HUES6 (cell line): ENCODE measurements around the gene FLT4.
"Not testable (repeated sequence)": the region's sequence is repeated elsewhere in the genome, so short reads cannot be mapped to it uniquely, and the experiment has no call there.

Experiments
- H3K27ac ChIP-seq: 2 replicates; pipeline ENCODE4 v1.7.0; 2013; ENCODE audit warnings: low read depth, mild to moderate bottlenecking, low read length, inconsistent platforms
- H3K27me3 ChIP-seq: 2 replicates; pipeline ENCODE4 v1.6.1; 2013; ENCODE audit warnings: low read length; ENCODE audit not compliant: control insufficient read depth, insufficient read depth
- H3K36me3 ChIP-seq: 2 replicates; pipeline ENCODE4 v1.6.1; 2013; ENCODE audit warnings: low read length; ENCODE audit not compliant: control insufficient read depth, insufficient read depth
- H3K4me1 ChIP-seq: 2 replicates; pipeline ENCODE4 v1.6.1; 2013; ENCODE audit warnings: low read length; ENCODE audit not compliant: control insufficient read depth, insufficient read depth
- H3K4me3 ChIP-seq: 2 replicates; pipeline ENCODE4 v1.5.1; 2013; ENCODE audit warnings: low read depth, low read length
- H3K9ac ChIP-seq: one replicate; pipeline ENCODE4 v1.6.1; 2013; ENCODE audit warnings: mild to moderate bottlenecking, low read length
- H3K9me3 ChIP-seq: 2 replicates; pipeline ENCODE4 v1.6.1; 2013; ENCODE audit warnings: low read depth, low read length; ENCODE audit not compliant: control insufficient read depth, insufficient read depth

FLT4 gene

DNA sequence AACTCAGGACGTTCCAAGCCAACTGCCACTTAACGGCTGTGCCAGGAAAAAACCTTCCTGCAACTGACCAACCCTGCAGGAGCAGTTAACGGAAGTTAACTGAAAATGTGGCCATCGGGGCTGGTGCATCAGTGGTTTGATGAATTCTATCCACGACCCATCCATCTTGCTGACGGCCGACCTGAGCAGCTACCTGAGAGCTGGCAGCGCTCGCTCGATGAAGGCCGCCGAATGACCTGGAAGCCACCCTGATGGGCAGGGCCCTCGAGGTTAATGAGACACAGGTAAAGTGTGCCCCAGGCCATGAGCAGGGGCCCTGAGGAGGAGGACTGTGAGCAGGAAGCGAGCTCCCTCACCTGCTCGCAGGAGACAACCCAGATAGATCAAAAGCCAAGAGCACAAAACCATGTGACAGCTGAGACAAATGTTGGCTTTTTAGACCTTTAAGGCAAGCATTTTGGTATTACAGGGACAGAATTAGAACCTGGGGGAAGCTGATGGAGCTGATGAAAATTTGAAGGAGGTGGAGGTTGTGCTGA is 35.3 kb upstream of the FLT4 start:
- Histone ChIP-seq H3K4me1 (peaks cover 14% of the 10 kb centered on the region), H3K36me3 (no peaks in the 10 kb centered on the region), H3K27me3 (no peaks in the 10 kb centered on the region), H3K4me3 (no peak overlapping the region), H3K9me3 (no peaks in the 10 kb centered on the region; the same call in 1 of the 2 replicates), H3K27ac (no peak overlapping the region), H3K9ac (no peak overlapping the region)

DNA sequence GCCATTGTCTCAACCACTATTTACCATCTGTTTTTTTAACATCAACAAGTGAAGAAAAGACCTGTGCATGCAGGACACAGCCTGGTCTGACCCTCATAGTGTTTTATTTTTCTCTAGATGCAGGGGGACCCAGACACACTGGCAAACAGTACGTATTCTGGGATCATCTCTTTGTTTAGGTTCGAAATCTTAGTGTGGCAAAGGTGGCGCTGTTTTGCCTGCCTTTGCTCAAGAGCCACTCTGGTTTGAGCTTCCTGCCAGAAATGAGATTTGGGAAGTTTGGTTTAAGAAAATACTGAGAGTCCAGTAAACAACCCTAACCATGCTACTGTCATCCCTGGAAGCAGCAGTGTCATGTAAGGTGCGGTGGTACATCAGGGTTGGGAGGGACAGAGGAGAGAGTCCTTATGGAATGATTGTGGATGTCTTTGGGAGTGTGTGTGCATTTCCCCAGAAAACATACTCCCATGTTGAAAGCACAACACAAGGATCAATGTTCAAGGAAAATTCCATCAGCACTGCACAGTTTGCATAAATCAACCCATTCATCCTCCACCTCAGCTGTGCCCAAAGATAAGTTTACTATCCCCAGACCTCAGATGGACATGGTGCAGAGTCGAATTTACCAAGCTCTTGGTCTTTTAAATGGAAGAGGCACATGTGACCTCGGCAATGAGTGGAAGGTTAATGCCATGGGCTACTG is 34.0 kb upstream of the FLT4 start:
- Histone ChIP-seq H3K9me3 (no peaks in the 10 kb centered on the region; the same call in 1 of the 2 replicates), H3K27ac (no peak overlapping the region), H3K36me3 (no peaks in the 10 kb centered on the region), H3K9ac (no peak overlapping the region), H3K4me1 (peaks cover under 1% of the 10 kb centered on the region; the same call in 1 of the 2 replicates), H3K4me3 (no peak overlapping the region), H3K27me3 (no peaks in the 10 kb centered on the region)

DNA sequence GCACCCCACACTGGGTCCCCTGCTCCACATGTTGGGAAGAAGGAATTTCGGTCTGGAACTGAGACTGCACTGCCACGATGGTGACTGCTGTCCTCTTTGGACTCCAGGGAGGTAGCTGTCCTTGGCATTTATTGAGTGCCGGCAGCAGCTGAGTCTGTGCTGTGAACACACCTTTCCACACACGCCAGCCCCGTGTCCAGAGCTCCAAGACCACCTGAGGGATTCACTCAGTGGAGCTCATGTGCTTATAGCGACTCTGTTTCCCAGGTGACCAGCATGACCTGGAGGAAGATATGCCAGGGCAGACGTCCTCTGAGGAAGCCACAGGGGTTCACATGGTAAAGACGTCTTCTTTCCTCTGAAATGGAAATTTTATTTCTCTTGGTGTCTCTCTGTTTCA is 33.2 kb upstream of the FLT4 start:
- Histone ChIP-seq H3K36me3 (no peaks in the 10 kb centered on the region), H3K9ac (no peak overlapping the region), H3K4me3 (no peak overlapping the region), H3K27ac (no peak overlapping the region), H3K9me3 (no peaks in the 10 kb centered on the region; the same call in 1 of the 2 replicates), H3K4me1 (no peaks in the 10 kb centered on the region), H3K27me3 (no peaks in the 10 kb centered on the region)

DNA sequence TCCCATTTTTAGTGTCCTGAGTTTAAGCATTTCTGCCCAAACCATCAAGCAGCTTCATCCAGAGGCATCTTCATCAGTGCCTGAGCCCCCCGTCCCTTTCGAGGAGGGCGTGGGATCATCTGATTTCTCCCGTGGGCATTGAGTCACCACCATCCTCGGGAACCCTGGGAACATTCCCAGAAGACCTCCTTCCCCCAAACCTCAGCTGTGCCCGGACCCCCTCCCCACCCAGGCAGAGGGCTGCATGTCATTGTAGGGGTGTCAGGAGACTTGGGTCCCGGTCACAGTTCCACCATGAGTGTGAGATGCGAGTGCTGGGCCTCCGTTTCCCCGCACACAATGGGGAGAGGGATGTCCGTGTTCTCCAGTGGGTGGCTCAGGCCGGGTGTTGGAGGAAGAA is 32.6 kb upstream of the FLT4 start:
- not testable (repeated sequence) for H3K36me3 ChIP-seq, H3K4me3 ChIP-seq, H3K27ac ChIP-seq, H3K9me3 ChIP-seq, H3K4me1 ChIP-seq, H3K9ac ChIP-seq, H3K27me3 ChIP-seq

DNA sequence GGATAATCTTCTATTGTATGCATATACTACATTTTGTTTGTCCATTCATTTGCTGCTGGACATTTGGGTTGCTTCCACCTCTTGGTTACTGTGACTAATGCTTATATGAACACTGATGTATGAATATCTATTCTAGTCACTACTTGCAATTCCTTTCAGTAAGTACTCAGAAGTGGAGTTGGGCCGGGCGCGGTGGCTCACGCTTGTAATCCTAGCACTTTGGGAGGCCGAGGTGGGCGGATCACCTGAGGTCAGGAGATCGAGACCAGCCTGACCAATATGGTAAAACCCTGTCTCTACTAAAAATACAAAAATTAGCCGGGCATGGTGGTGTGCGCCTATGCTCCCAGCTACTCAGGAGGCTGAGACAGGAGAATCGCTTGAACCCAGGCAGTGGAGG is 28.9 kb upstream of the FLT4 start:
- H3K4me1 ChIP-seq, result not testable (repeated sequence)
- peaks cover 30% of the 10 kb centered on the region for H3K27me3 ChIP-seq

DNA sequence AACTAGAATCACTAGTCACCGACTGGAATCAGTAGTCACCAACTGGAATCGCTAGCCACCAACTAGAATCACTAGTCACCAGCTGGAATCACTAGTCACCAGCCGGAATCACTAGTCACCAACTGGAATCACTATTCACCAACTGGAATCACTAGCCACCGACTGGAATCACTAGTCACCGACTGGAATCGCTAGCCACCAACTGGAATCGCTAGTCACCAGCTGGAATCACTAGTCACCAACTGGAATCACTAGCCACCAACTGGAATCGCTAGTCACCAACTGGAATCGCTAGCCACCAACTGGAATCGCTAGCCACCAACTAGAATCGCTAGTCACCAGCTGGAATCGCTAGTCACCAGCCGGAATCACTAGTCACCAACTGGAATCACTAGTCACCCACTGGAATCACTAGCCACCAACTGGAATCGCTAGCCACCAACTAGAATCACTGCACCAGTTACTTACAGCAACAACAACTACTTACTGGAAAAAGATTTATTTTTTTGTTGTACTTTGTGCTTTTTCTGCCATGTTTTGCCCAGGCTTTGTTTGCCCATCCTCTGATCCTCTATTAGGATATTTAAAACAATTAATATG is 25.7 kb upstream of the FLT4 start:
- Histone ChIP-seq H3K9ac (no peak overlapping the region), H3K9me3 (no peaks in the 10 kb centered on the region; the same call in 1 of the 2 replicates), H3K4me3 (no peak overlapping the region), H3K27me3 (peaks cover 52% of the 10 kb centered on the region), H3K36me3 (no peaks in the 10 kb centered on the region), H3K4me1 (peaks cover 4% of the 10 kb centered on the region; the same call in 1 of the 2 replicates), H3K27ac (no peak overlapping the region)

More for the DNA sequence above, 28.9 kb upstream of the FLT4 start:
- not testable (repeated sequence) for H3K9me3 ChIP-seq, H3K36me3 ChIP-seq, H3K4me3 ChIP-seq, H3K9ac ChIP-seq, H3K27ac ChIP-seq

DNA sequence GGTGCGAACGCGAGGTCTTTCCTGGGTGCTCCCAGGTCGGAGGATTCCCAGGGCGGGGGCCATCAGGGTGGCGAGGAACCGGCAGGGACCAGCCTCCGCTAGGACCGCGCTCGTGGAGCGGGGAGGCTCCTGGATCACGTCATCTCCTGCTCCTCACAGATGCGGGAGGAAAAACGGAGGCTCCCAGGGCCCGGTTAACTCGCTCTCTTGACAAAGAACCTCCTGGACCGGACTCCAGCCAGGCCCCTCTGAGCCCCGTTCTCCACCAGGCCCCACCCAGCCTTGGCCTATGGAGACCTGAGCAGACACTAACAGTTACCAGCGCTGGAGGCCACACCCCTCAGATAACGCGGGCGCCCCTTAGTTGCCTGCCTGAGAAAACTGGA is 24.7 kb upstream of the FLT4 start:
- not testable (repeated sequence) for H3K36me3 ChIP-seq, H3K4me1 ChIP-seq, H3K9ac ChIP-seq, H3K9me3 ChIP-seq, H3K27ac ChIP-seq
- peak overlapping the region; percentile 53 for H3K4me3 ChIP-seq
- H3K27me3 ChIP-seq, result peaks cover 52% of the 10 kb centered on the region

DNA sequence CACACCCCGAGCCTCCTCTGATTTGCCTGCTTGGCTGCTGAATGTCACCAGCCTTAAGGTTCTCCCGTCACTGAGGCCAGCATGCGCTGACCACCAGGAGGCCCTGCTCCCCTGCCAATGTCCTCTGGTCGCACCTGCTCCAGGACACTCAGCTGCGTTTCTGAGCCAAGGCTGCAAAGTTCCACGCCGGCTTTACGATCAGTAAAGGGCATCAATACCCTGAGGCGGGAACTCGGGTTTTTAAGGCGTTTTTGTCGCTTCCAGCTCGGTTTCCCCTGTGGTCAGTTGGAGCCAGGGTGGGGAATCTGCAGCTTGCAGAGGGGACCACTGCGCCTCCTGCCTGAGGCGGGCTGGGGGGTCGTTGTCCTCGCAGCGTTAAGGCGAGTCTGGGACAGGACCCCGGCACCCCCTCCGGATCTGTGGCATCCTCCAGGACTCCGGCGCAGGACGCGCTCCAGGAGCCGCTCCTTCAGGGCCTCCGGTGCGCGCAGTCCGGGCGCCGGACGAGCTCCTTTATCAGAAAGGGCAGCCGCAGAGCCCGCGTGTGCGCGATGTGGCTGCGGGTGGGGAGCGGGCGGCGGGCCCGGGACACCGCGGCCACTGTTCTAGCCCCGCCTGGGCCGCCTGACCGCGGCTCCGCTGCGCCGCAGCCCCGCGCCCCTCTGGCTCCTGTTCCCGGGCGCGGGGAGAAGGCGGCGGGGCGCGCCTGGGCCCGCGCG is 24.1 kb upstream of the FLT4 start:
- Histone ChIP-seq H3K36me3 (no peaks in the 10 kb centered on the region), H3K27me3 (peaks cover 52% of the 10 kb centered on the region), H3K9ac (peak overlapping the region; percentile 42), H3K9me3 (no peaks in the 10 kb centered on the region), H3K27ac (no peak overlapping the region), H3K4me1 (peaks cover 4% of the 10 kb centered on the region; the same call in 1 of the 2 replicates), H3K4me3 (peak overlapping the region; percentile 53)

DNA sequence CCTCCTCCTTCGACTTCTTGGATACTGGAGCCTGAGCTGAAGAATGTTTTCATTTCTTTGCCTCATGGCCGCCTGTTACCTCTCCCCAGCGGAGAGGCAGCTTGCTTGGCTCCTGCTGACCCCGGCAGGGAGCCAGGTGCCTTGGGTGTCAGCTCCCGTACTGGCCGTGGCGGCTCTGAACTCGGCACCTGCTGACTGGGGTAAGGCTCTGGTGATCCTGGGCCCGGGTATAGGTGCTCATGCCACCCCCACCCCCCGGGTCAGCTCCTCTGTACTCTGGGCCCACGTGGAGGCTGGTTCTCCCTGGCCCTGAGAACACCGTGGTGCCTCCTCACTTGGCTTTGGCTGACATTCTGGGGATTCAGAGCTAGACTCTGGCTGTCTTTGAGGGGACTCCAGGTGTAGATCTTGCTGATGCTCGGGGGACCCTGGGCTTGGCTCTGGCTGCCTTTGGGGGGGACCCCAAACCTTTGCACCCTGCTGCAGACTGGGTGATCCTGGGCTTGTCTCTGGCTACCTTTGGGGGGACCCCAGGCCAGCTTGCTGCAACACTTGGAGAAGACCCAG is 22.6 kb upstream of the FLT4 start:
- not testable (repeated sequence) for H3K9me3 ChIP-seq, H3K4me3 ChIP-seq, H3K4me1 ChIP-seq, H3K27ac ChIP-seq, H3K9ac ChIP-seq, H3K36me3 ChIP-seq
- peaks cover 52% of the 10 kb centered on the region for H3K27me3 ChIP-seq

DNA sequence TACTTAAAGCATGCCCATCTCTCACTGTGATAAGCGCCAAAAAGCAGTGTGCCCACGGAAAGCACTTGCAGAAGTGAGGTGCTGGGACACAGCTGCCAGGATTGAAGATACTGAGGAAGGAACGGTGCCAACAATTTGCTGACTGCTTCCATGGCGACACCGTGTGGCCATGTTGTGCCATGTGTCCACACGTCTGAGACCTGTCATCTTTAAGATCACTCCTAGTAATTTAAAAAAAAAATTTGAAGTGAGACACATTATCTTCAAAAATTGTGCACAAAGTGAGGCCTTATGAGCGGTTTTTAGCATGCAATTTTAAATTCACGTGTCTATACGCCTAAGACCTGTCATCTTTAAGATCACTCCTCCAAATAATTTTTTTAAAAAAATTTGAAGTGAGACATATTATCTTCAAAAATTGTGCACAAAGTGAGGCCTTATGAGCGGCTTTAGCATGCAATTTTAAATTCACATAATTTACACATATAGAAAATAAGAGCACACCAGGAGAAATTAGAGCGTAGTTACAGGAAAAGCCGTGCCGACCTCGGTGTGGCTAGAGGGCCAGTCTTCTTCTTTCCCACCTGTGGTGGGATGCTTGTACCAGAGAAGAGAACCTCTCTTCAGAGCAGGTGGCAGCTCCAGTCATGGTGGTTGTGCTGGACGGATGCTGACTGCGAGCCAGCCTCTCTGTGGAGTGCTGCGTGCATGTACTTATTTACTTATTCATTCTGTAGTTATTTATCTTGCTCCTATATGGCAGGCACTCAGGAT is 21.4 kb upstream of the FLT4 start:
- H3K9me3 ChIP-seq, result no peaks in the 10 kb centered on the region
- H3K27ac ChIP-seq, result no peak overlapping the region
- no peak overlapping the region for H3K9ac ChIP-seq
- peaks cover 4% of the 10 kb centered on the region for H3K4me1 ChIP-seq
- H3K4me3 ChIP-seq, result no peak overlapping the region
- peaks cover 47% of the 10 kb centered on the region for H3K27me3 ChIP-seq
- H3K36me3 ChIP-seq, result no peaks in the 10 kb centered on the region
